HG03095 (cell line): ENCODE measurements around the gene RPL13.

Experiments used
- ATAC-seq: cut with Tn5 transposase; IDR thresholded peaks from one replicate; pipeline ENCODE4 v1.9.1; 2021; ENCODE audit warnings: moderate library complexity; ENCODE audit not compliant: unreplicated experiment

Gene RPL13

DNA sequence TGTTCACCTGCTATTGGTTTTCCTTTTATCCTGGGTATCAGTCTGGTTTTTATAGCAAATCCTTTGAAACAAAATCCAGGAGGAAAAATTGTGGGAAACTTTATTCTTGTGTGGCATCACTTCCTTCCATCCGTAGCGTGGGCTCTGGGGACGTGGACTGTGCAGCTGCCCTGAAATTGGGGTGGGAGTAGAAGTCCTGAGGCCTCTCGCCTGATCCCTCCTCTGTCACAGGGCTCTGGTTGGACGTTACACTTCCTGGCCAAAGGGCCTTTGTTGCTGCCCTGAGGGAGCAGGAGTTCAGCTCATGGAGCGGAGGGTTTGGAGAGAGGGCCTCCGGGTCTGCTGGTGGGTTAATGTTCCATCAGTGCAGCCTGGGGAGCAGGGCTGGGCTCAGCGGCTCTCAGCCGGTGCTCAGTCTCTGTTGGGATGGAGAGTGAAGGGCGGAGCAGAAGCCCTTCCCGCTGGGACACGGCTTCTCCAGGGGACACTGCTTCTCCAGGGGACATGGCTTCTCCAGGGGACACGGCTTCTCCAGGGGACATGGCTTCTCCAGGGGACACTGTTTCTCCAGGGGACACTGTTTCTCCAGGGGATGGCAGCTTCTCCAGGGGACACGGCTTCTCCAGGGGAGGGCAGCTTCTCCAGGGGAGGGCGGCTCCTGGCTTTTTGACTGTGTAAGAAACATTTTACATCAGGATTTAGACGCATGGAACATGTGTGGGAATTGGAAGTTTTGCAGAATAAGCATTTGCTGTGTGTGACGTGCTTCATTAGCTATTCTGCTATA lies 15.2 kb upstream of the RPL13 start:
- ATAC-seq: no peak

DNA sequence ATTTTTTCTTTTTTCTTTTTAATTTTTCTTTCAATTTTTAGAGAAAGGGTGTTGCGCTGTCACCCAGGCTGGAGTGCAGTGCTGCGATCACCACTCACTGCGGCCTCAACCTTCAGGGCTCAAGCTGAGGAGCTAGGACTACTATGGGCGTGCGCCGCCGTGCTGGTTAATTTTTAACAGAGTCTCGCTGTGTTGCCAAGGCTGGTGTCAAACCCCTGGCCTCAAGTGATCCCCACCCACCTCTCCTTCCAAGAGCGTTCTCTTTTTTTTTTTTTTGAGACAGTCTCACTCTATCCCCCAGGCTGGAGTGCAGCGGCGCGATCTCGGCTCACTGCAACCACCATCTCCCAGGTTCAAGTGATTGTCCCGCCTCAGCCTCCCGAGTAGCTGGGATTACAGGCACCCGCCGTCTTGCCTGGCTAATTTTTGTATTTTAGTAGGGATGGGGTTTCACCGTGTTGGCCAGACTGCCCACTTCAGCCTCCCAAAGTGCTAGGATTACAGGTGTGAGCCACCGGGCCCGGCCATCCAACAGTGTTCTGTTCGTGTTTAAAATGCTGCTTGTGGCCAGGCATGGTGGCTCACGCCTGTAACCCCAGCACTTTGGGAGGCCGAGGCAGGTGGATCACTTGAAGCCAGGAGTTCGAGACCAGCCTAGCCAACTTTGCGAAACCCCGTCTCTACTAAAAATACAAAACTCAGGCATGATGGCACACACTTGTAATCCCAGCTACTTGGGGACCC lies 14.5 kb upstream of the RPL13 start:
- no peak for ATAC-seq

DNA sequence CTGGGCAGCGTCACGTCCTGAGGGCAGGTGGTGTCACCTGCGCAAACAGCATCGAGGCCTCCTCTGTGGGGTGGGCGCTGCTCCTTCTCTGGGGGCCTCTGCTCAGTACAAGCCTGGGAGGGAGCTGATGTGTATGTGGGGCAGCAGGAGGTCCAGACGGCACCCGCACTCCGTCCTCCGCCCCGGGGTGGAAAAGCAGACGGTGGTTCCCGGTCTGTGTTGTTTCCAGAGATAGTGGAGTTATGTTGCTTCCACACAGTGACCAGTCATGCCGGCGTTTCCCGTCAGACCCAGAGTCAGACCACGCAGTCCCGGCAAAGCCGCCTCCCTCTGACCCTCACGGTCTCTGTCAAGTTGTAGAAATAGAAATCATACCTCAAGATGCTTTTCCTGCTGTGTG lies 13.7 kb upstream of the RPL13 start:
- ATAC-seq: no peak

DNA sequence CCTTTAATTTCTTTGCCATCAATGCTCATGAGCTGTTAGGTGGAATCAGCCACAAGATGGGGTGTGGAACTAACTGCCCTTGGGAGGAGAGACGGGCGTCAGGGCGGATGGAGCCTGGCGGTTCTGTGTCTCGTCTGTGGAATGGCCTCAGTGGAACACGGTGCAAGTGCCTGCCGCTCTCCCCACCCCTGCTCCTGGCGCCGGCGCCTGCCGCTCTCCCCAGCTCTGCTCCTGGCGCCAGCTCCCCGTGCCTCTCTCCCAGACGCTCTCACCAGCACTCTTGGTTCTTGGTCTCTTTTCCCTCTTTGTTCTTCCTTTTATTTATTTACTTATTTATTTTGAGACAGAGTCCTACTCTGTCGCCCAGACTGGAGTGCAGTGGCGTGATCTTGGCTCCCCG lies 13.2 kb upstream of the RPL13 start:
- ATAC-seq: no peak

DNA sequence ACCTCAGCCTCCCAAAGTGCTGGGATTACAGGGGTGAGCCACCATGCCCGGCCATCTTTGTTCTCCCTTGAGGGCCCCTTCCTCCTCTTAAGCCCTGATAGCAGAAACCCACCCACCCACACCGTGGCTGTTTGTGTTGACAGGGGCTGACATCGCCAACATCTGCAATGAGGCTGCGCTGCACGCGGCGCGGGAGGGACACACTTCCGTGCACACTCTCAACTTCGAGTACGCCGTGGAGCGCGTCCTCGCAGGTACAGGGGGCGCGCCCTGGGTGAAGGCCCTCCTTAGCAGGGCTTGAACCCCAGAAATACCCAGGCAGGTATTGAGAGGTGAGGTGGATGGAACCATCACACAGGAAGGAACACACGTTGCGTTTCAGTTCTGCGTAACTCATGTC lies 12.6 kb upstream of the RPL13 start:
- no peak for ATAC-seq

DNA sequence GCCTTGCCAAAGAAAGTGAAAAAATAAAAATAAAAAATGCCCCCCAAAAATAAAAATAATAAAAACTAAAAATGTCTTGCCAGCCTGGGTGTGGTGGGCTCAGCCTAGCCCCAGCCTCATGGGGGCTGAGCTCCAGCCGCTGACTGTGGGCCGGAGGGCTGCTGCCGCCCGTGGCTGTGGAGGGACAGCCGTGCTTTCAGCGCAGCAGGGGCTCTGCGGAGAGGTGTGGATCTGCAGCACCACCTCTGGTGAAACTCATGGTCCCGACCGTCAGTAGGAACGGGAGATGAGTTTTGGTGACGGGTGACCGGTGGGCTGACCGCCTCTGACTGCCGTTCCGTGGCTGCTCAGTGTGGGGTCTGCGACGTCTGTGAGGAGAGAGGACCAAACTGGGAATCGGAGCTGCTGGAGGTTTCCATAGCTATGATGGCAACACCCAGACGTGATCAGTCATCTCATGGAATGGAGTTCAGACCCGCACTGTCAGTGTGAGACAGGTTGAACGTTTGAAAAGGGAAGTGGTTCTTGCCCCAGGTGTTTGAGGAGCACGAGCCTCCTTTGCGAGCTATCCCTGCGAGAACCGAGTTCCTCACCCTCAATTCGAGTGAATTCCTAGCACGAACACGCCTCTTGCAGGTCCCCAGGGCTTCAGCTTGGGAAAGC lies 12.0 kb upstream of the RPL13 start:
- no peak for ATAC-seq

DNA sequence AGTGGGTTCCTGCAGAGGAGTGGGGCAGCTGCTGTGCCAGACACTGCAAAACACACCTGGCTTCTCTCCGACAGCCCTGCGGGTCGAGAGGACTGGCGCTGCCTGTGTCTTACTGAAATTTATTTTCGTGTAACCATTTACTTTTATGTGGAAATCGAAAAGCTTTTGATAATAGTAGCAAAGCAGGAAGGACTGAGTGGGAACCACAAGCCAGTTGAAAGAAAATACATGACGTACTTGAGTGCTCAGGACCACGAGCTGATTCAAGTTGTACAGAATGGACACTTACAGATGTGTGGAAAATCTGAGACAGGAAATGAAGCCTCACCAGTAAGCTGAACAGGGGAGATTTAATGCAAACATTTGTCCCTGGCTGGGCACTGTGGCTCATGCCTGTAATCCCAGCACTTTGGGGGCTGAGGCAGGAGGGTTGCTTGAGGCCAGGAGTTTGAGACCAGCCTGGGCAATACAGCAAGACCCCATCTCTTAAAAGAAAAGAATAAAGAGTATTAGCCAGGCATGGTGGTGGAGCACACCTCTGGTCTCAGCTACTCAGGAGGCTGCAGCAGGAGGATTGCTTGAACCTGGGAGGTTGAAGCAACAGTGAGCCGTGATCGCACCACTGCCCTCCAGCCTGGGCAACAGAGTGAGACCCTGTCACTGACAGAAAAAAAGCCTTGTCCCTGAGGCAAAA lies 11.3 kb upstream of the RPL13 start:
- no peak for ATAC-seq

DNA sequence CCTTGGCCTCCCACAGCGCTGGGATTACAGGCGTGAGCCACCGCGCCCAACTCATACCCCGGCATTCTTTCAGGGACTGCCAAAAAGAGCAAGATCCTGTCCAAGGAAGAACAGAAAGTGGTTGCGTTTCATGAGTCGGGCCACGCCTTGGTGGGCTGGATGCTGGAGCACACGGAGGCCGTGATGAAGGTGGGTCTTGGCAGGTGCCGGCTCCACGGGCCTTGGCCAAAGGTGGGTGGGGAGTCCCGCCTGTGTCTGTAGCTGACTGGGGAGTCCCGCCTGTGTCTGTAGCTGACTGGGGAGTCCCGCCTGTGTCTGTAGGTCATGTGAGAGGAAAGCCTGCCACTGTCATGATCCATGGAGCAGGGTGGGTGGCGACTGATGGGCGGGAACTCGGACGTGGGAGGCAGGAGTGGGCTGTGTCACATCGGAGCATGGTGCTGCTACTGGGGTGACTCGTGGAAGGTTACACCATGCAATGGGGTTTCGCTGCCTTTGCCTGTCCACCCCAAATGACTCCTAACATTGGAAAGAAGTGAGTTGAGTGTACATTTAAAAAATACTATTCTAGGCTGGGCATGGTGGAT lies 10.0 kb upstream of the RPL13 start:
- no peak for ATAC-seq

DNA sequence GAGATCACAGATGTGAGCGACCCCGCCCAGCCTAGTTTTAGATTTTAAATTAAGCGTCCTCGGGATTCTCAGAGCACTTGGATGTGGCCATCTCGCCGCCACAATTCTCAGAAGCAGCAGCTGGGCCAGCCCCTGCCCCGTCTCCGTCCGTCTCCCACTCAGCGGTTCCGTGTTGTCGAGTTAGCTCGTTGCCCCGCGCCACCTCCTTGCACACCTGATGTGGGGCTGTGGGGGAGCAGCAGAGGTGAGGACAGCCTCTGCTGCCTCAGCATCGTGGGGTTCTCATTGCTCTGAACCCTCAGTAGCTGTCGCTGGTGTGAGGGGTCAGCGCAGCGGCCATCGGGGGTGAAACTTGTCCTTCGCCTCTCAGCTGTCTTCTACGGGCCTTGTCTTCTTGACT lies 8.2 kb upstream of the RPL13 start:
- ATAC-seq: no peak

DNA sequence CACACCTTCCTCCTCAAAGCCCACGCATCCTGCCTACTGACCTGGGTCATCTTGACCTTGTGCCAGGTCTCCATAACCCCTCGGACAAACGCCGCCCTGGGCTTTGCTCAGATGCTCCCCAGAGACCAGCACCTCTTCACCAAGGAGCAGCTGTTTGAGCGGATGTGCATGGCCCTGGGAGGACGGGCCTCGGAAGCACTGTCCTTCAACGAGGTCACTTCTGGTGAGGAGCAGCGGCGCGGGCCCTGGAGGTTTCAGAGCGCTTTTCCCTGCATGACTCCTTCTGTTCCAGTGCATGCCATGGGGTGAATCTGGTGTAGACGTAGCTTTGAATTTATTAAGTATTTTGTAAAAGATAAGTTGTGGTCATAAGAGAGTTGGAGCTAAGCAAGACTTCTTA lies 7.6 kb upstream of the RPL13 start:
- no peak for ATAC-seq

DNA sequence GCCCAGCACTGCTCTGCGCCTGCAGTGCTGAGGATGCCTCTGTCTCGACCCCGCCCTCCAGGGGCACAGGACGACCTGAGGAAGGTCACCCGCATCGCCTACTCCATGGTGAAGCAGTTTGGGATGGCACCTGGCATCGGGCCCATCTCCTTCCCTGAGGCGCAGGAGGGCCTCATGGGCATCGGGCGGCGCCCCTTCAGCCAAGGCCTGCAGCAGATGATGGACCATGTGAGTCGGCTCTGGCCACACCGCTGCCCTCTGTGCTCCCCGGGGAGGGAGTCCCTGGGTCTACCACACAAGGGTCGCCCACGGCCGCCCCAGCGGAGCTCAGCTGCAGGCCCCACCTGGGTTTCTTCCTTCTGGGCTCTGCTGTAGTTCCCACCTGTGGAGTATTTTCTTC lies 6.7 kb upstream of the RPL13 start:
- ATAC-seq: no peak

DNA sequence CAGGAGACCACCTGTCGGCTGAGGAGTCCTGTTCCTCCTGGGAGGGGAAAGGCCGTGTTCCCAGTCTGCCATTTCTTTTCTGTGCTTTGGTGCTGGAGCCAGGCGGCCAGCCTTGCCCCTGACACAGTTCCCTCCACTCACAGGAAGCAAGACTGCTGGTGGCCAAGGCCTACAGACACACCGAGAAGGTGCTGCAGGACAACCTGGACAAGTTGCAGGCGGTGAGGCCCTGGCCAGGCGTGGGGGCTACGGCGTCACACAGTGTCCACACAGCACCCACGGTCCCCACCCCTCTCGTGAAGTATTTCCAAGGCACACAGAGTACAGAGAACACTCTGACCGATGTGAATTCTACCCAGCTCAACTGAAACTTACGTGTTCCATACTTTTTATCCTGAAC lies 6.1 kb upstream of the RPL13 start:
- no peak for ATAC-seq

DNA sequence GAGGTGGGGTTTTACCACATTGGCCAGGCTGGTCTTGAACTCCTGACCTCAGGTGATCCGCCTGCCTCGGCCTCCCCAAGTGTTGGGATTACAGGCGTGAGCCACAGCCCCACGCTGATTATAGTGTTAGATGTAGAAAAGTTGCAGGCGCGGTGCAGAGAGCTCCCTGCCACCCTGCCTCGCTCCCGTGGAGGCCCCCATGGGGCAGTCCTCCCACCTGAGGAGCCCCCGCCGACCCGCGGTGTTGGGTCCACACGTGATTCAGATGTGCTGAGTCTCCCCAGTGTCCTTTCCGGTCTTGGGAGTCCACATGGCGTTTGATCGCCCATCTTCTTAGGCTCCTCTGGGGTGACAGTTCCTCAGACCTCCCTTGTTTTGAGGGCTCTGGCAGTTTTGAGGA lies 5.2 kb upstream of the RPL13 start:
- ATAC-seq: no peak

DNA sequence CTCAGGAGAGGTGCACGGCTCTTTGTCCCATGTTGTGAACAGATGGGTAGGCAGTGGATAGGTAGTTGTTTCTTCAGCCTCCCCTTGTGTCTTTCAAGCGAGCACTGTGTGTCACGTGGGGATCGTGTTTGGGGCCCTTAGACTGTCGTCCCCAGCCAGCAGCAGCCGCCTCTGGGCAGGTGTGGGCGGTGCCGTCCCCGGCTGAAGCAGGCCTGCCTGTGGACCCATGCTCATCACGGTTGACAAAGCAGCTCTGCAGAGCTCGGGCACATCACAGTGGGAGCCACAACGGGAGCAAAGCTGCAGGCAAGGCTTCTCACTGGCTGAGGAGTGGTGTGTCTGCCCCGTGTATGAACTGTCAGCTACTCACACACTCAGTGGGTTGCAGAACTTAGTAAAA lies 4.7 kb upstream of the RPL13 start:
- ATAC-seq: no peak

DNA sequence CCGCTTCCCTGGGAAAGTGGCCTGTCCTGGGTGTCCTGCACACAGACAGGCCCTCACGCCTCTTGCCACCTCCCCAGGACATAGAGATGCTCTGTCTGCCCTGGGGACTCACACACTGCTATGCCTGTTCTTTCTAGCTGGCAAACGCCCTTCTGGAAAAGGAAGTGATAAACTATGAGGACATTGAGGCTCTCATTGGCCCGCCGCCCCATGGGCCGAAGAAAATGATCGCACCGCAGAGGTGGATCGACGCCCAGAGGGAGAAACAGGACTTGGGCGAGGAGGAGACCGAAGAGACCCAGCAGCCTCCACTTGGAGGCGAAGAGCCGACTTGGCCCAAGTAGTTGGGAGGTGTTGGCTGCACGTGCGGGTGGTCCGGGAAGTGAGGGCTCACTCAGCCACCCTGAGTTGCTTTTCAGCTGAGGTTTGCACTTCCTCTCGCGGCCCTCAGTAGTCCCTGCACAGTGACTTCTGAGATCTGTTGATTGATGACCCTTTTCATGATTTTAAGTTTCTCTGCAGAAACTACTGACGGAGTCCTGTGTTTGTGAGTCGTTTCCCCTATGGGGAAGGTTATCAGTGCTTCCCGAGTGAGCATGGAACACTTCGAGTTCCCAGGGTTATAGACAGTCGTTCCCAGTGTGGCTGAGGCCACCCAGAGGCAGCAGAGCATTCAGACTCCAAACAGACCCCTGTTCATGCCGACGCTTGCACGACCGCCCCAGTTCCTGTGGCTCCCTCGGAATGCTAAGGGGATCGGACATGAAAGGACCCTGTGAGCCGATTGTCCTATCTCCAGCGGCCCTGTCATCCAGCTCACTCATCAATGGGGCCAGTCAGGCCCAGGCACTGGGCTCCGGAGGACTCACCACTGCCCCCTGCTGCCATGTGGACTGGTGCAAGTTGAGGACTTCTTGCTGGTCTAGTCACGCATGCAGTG lies 3.5 kb upstream of the RPL13 start:
- ATAC-seq: no peak

DNA sequence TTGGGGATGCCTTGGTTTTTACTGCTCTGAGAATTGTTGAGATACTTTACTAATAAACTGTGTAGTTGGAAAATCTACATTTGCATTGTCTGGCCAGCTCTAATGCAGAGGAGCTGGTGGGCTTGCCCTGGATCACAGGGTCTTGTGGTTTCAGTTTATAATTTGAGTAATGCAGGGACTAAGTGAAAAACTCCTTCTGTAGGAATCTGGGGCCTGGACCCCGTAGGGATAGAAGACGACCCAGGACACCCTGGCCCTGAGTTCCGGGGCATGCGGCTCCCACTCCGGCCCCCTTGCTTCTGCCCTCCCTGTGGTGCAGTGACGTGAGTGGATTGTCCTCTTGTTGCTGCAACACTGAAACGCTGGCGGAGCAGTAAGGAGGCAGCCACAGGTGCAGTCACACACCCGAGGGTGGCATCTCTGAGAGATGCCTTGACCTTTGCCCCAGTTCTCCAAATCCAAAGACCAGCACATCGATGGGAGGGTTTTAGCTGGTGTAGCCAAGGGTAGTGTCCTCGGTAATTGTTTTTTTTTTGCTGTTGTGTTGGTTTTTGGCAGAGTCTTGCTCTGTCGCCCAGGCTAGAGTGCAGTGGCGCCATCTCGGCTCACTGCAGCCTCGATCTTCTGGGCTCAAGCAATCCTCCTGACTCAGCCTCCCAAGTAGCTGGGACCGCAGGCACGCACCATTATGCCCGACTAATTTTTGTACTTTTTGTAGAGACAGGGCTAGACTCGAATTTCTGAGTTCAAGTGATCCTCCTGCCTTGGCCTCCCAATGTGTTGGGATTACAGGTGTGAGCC lies 2.6 kb upstream of the RPL13 start:
- ATAC-seq: no peak

DNA sequence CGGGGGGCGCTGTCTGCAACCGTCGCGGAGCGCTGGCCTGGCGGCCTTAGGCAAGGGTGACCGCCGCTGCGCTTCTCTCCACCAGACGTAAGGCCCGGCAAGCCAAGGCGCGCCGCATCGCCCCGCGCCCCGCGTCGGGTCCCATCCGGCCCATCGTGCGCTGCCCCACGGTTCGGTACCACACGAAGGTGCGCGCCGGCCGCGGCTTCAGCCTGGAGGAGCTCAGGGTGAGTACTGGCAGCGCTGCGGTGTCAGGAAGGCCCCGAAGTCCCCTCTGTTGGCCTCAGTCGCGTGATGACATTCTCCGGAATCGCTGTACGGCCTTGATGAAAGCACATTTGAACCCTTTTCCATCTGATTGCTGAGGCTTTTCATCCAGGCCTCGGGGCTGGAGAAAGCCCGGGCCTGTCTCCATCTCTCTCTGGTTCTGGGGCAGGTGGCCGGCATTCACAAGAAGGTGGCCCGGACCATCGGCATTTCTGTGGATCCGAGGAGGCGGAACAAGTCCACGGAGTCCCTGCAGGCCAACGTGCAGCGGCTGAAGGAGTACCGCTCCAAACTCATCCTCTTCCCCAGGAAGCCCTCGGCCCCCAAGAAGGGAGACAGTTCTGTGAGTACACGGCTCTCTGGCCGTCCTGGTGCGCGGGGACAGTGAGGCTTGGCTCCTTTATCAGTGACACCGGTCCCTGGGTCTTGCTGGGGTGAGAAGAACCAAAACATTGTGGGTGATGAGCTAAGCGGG lies 831 bp downstream of the RPL13 start:
- no peak for ATAC-seq

DNA sequence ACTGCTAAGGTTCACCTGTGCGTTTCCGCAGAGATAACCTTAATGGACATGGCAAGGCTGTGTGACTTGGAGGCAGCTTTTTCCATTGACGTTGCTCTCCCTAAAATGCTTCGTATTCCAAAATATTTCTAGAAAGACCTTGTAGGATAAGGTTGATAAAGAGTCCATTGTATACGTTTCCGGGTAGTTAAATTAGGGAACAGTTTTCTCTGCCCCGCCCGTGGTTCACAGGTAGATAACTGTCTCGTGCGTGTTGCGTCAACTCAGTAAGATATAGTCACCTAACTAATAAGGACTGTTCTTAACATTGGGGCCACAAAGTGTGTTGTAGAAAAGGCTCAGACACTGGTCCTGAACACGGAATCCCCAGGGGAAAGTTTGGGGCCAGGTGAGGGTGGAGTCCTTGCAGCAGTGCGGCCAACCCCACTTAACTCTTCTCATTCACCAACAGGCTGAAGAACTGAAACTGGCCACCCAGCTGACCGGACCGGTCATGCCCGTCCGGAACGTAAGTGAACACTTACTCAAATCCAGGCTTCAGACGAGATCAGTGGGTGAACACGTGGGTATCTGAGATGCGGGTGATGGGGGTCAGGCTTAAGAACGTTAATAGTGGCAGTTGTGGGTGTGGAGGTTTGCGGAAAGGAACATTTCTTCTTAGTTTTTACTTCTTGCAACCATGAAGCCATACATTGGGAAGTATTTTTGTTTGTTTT lies 1.6 kb downstream of the RPL13 start:
- ATAC-seq: no peak
